B cell (primary cell): ENCODE measurements around the gene SLC6A18.

Experiments used
- EZH2 ChIP-seq: IDR thresholded peaks from 2 replicates; pipeline ENCODE4 v1.6.1; 2012; ENCODE audit warnings: borderline replicate concordance, low read depth, mild to moderate bottlenecking, moderate library complexity, low read length; ENCODE audit not compliant: insufficient read depth, poor library complexity, severe bottlenecking
- TF ChIP-seq, protein P1 (sequence below): fragments of 200-600 bp; IDR thresholded peaks from one replicate; pipeline ENCODE4 v1.8.0; 2022; ENCODE audit warnings: antibody characterized with exemption, mild to moderate bottlenecking

DNA sequence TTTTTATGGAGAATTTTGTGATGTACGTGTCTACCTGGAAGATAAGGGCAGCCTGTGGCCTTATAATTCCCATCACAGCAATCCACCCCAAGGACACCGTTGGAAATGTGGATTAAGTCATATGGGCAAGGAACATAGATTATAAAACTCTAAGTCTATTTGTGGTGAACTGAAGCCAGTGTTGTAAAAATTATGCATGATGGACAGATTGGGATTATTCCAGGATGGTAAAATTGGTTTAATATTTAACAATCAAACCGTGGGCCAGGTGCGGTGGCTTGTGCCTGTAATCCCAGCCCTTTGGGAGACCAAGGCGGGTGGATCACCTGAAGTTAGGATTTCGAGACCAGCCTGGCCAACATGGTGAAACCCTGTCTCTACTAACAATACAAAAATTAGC lies 36.7 kb upstream of the SLC6A18 start:
- TF ChIP-seq, protein P1, sequence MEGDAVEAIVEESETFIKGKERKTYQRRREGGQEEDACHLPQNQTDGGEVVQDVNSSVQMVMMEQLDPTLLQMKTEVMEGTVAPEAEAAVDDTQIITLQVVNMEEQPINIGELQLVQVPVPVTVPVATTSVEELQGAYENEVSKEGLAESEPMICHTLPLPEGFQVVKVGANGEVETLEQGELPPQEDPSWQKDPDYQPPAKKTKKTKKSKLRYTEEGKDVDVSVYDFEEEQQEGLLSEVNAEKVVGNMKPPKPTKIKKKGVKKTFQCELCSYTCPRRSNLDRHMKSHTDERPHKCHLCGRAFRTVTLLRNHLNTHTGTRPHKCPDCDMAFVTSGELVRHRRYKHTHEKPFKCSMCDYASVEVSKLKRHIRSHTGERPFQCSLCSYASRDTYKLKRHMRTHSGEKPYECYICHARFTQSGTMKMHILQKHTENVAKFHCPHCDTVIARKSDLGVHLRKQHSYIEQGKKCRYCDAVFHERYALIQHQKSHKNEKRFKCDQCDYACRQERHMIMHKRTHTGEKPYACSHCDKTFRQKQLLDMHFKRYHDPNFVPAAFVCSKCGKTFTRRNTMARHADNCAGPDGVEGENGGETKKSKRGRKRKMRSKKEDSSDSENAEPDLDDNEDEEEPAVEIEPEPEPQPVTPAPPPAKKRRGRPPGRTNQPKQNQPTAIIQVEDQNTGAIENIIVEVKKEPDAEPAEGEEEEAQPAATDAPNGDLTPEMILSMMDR = no peak
- TF ChIP-seq EZH2 = no peak
